ENCODE measurements around the gene MEX3D.

Gene MEX3D

GRCh38 chr19:1568320-1569019 is at the start of gene MEX3D:
TSS of gene MEX3D (minus strand) at chr19:1568325. CDS start at chr19:1568058, 267 bp downstream.
- no peak for FAIRE-seq

GRCh38 chr19:1616875-1617274 is 48.8 kb upstream of the MEX3D start:
- no peak for FAIRE-seq

- no peak for FAIRE-seq
These were observed 48.3 kb upstream of the MEX3D start for GRCh38 chr19:1616396-1616795.

GRCh38 chr19:1615156-1615765 is 47.1 kb upstream of the MEX3D start:
- FAIRE-seq = no peak

GRCh38 chr19:1613808-1614570 is 45.9 kb upstream of the MEX3D start:
- no peak for FAIRE-seq

- FAIRE-seq = no peak
These were observed 45.0 kb upstream of the MEX3D start for GRCh38 chr19:1613146-1613545.

GRCh38 chr19:1612114-1613086 is 44.3 kb upstream of the MEX3D start:
- FAIRE-seq = no peak

DNA sequence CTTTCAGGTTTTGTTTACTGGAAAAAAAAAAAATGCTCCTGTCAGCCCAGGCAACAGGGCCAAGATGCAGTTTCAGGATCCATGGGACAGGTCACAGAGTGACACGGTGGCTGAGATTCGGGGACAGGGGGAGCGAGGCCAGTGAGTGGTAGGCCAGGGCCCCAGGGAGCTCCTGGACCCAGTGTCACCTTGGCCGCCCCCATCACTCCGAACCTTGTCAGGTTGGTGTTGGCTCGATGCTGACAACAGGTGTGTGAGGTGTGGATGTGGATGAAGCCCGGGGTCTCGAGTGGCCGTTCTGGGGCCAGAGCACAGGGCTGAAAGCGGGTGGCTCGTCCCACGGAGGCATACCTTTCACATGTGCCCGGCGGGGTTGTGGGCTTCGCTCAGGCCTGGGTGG is 43.2 kb upstream of the MEX3D start:
- FAIRE-seq = no peak

DNA sequence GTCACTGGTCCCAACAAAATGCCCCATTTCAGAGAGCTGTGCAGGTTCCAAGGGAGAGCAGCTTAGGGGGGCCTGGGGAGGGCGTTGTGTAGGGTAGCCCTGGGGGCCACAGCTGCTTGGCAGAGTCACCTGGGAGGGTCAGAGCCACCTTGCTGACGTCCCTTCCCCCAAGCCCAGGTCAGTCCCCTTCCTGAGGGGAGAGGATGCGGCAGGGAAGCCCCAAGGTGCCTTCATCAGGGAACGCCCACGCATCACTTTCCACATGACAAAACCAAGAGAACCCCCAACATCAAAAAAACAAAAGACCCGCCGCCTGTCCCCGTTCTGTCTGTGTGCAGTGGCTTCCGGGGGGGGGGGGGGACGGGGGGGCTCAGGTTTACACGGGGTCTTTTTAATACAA is 42.5 kb upstream of the MEX3D start:
- no peak for FAIRE-seq

DNA sequence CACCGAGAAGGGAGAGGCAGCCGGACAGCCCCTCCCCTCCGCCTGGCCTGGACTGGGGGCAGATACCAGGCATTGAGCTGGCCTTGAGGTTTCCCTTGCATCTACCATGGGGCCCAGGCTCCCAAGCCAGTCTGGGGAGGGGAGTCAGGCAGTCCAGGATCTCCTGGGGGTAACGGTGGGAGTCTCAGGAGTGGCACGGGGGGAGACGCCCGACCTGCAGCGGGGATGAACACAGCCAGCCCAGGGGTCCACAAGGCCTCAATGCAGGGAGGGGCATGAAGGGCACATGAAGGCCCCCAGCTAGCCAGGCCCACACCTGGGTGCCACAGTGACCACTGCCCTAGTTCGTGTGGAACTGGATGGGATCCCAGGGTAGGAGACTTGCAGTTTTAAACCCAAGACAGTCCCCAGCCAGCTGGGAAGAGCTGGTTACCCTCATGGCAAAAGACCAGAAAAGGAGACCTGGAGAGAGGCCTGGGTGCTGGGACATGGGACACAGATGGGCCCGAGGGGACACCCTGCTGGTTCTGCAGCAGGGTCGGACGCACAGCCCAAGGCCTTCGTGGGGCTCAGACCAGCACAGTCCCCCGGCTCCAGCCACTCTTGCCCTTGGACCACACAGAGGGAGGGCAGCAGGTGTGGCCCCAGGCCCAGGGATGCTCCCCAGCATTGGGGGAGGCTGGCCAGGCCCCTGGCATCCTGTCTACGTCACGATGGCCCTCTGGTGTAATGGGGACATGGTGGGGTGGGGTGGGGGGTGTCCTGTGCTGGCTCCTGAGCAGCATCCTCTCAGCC is 41.8 kb upstream of the MEX3D start:
- no peak for FAIRE-seq

- FAIRE-seq = no peak
These were observed 40.9 kb upstream of the MEX3D start for GRCh38 chr19:1609103-1609396.

DNA sequence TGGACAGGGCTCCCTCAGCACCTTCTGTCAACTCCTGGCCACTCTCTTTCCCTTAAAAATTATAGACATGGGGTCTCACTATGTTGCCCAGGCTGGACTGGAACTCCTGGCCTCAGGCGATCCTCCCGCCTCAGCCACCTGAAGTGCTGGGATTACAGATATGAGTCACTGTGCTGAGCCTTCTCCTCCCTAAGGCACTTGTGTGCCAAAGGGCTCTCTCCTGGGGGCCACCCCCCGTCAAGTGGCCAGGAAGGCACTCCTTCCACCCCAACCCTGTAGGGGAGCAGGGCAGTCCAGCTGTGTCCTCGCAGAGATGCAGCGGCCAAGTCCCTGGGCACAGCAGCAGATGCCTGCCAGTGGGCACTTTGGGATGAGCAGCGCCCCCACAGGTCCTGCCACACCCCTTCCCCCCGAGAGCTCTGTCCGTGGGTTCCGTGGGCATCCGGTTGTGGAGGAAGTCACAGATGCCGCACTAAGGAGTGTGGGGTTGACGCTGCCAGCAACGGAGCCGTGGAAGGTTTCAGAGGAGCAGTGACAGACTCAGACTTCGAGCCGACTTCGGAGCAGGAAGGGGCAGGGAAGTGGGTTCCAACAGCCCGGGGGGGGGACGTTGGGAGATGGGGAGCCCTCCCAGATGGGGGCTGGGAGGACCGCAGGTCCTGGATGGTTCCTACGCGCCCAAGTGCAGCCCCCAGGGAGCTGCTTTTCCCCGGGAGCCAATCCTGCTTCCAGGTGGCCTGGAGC is 40.4 kb upstream of the MEX3D start:
- FAIRE-seq = no peak

DNA sequence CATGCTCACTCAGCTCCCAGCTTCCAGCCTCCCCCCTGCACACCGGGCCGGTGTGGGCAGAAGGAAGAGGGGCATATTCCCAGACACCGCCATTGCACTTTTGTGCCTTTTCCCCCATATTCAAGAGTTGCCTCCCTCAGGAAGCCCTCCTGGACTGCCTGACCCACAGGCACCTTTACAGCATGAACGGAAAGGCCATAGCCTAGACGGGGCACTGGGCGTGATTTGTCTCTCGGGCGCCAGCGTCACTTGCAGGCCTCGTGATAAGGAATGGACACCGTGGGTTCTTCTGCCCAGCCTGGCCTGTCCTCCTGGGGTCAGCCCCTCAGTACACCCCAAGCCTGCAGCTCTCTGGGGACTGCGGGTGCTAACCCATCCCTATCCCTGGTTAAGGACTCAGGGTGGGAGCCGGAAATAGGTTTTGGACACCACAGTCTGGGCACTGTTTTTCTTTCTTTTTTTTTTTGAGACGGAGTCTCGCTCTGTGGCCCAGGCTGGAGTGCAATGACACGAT is 38.1 kb upstream of the MEX3D start:
- no peak for FAIRE-seq

- peak; percentile 83 for FAIRE-seq
These were observed 37.4 kb upstream of the MEX3D start, which contains the start of gene UQCR11 for GRCh38 chr19:1605236-1606137. TSS of gene UQCR11 (minus strand) at chr19:1605462. CDS start at chr19:1605409, 53 bp downstream.

DNA sequence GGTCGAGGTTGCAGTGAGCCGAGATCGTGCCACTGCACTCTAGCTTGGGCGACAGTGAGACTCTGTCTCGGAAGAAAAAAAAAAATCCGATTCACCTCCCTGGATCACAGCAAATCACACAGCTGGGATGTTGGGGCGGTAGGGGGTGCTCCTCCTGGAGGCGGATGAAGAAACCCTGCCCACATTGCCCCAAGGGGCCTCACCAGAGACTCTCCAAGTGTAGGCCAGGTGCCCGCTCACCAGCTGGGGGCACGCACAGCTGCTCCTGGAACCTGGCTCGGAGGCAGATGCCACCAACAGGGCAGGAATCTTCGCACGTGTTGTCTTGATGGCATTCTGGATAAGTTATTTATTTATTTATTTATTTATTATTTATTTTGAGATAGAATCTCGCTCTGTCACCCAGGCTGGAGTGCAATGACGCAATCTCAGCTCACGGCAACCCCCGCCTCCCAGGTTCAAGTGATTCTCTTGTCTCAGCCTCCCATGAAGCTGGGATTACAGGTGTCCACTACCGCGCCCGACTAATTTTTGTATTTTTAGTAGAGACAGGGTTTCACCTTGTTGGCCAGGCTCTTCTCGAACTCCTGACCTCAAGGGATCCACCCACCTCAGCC is 34.1 kb upstream of the MEX3D start:
- no peak for FAIRE-seq

DNA sequence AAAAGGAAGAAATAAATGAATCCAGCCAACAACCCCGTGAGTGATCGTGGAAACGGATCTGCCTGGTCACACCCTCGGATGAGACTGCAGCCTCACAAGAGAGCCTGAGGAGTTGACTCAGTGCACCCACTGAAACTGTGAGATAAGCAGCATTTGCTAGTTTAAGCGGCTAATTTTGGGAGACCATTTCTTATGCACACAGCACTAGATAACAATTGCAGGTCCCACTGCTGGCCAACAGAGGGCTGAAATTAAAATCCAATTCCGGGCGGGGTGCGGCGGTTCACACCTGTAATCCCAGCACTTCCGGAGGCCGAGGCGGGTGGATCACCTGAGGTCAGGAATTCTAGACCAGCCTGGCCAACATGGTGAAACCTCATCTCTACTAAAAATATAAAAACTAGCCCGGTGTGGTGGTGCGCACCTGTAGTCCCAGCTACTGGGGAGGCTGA is 33.5 kb upstream of the MEX3D start:
- no peak for FAIRE-seq

DNA sequence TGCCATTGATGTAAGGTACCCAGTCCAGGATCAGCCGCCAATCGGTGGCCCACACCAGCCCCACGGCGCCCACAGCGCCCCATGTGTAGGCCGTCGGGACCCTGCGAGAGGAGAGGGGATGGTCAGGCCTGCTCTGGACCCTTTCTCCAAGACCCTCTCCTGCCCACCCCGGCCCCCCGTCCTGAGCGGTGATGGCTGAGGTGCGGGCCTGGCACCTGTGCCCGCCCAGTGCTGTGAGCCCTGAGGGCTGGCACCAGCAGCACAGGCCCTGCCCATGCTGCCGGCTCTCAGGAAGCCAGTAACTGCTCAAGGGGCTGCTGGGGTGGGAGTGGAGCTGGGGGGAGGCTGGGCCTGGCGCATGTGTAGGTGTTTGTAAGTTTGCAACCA is 31.3 kb upstream of the MEX3D start:
- no peak for FAIRE-seq

- no peak for FAIRE-seq
These were observed 30.8 kb upstream of the MEX3D start for GRCh38 chr19:1598777-1599459.

- no peak for FAIRE-seq
These were observed 25.3 kb upstream of the MEX3D start for GRCh38 chr19:1593501-1593772.
